ENCODE measurements around the gene LIPC.
A peak's percentile ranks its signal among the peaks of the same experiment; 100 is the strongest.

The LIPC gene

GRCh38 chr15:58459560-58459959 is 27.8 kb downstream of the LIPC start:
- DNase-seq, result no peak

- DNase-seq, result no peak
Measured at GRCh38 chr15:58460116-58460790, 28.5 kb downstream of the LIPC start.

GRCh38 chr15:58460872-58461271 is 29.1 kb downstream of the LIPC start:
- DNase-seq, result no peak

- peak; percentile 72 for DNase-seq
Measured at GRCh38 chr15:58462547-58462946, 30.8 kb downstream of the LIPC start.

- DNase-seq, result peak; percentile 78
Measured at GRCh38 chr15:58462973-58463663, 31.3 kb downstream of the LIPC start.

DNA sequence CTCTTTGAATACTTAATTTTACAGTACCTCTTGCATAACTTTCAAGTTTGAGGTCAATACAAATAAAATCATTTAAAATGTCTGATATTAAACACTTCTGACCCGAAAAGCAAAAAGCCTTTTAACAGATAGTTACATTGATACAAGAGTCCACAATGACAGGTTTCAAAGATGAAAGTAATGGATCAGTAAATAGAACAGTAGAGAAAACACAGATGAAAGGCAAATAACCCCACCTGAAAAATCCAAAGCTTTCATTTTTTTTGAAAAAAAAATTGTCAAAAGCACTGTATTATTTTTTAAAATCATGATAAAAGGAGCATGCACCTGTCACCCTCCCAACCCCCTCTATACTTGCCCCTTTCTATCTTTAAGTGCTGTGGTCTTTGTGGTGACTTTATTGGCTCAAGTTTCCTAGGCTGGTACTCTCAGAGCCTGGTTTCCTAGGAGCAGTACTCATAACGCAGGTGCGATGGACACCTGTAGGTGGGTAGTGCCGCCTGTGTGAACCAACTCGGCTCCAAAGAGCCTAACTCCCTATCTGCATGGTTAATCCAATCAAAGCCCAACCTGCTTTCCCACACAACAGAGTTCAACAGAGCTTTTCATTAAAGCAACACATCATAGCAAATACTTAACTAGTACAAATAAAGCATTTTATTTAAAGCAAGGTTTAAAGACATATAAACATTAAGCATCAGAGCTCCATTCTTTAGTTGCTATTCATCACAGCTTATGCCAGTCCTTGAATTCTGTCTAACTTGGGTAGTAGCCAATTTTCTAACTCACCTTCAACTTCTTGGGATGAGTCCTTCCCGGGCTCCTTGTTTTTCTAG is 32.2 kb downstream of the LIPC start:
- peak; percentile 72 for DNase-seq

DNA sequence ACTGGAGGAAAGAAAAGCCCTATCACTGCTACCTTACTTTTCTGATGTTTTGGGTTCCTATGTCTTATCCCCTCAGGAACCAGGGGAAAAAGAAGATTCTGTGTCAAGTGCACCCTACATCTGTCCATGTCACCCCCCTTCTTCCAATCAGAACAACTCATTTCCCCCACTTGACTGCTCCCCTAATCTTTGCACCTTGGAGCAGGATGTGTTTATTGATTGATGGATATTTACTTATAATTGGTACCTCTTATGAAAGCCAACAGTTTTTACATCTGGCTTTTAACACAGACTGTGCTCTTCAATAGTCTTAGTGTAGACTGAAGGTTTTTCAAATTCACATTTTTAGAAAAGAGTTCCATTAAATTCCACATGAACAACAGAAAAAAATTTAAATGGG is 33.3 kb downstream of the LIPC start:
- no peak for DNase-seq

- DNase-seq, result no peak
Measured at GRCh38 chr15:58465866-58466517, 34.2 kb downstream of the LIPC start.

DNA sequence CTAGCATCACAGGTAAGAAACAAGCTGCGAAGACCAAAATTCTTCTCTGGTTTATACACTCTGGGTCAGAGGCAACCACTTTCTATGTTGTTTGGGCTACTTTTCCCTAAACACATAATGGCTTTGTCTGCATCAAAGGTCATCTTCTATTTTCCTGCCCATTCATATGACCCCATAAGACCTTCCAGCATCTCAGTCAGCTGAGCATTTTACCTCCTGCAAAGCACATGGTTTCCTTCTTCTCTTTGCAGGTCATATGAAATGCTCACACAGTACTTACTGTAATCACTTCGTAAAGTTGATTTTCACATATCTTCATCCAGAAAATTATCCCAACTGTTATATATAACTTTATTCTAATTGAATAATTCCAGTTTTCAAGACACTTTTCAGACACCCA is 34.8 kb downstream of the LIPC start:
- DNase-seq, result no peak

DNA sequence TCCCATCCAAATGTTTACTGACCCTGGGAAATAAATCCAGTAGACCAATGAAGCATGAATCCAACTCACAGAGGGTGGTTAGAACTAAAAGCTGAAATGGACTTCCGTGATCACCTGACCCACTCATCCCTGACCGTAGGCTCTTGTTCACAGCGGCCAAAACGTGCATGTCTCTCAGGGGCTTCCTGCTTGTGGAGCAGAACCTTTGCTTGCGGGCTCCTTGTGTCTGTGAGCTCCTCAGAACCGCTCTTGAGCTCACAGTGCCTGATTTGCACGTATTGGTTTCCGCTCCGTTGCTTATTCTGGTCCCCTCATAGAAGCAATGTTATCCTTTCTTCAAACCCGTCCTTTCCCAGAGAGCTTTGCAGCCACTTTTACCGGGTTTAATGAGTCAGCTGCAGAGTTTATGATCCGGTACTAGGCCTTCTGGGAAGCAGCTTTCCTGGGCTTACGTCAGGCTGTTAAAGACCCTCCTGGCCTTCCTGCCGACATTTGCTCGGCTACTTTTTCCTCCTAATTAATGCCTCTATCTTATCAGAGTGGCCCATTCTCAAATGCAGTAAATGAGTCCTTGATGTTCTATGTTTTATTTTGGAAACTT is 35.4 kb downstream of the LIPC start:
- DNase-seq, result peak; percentile 89

DNA sequence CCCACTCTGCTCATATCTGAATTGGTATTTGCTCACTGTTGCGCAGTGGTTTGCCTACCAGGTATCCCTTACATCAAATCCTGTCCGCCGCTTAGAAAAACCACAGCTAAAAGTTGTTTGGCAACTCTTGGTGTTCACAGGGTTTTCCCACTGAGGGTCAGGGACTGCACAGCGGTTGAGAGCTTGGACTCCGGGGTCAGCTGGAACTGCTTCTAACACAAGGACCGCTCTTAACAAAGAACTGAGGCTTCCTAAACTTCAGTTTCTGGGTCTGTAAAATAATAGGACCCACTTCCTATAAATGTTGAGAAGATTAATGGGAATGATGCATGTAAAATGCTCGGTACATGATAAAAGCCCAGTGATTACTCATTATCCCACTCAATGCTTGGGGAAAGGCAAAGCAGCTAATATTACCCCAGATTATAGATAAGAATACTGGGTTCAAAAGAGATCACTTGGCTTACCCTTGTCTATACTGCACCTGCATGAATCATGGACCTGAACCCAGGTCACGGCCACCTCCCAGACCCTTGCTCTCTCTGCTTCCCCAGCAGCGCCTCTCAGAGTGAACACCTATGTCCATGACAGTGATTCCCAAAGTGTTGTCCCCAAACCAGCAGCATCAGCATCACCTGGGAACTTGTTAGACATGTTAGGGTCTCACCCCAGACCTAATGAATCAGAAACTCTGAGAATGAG is 36.1 kb downstream of the LIPC start:
- DNase-seq, result peak; percentile 74

DNA sequence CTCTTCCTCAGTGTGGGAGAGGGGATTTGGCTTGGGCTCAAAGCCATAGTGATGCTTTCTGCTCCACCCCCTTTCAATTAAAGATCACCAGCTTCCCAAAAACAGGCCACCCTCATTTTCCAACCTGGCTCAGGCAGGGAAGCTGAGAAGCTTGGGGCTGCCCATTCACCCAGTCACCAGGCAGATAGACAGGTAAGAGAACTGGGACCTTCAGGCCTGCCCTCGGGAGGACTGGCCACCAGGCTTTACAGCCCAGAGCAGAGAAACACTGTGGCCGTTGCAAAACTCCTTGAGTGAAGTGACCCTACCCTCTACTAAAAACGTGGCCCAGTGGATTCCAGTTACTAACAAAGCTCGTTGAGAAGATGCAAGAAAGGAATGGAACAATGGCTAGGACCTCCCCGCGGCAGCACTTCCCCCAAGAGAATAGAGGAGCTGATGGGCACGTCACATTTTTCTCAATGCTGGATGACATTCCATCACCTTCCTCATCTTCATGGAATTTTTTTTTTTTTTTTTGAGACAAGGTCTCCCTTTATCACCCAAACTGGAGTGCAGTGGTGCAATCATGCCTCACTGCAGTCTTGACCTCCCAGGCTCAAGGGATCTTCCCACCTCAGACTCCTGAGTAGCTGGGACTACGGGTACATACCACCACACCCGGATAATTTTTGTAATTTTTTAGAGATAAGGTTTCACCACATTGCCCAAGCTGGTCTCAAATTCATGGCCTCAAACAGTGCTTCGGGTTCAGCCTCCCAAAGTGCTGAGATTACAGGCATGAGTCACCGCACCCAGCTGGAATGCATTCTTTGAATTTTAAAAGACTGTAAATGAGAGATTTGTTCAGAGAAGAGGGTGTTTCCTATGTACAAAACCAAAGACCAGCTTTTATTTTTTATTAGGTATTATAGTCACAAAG is 37.9 kb downstream of the LIPC start:
- no peak for DNase-seq

GRCh38 chr15:58471348-58471747 is 39.6 kb downstream of the LIPC start:
- no peak for DNase-seq

GRCh38 chr15:58472221-58472620 is 40.4 kb downstream of the LIPC start:
- no peak for DNase-seq

DNA sequence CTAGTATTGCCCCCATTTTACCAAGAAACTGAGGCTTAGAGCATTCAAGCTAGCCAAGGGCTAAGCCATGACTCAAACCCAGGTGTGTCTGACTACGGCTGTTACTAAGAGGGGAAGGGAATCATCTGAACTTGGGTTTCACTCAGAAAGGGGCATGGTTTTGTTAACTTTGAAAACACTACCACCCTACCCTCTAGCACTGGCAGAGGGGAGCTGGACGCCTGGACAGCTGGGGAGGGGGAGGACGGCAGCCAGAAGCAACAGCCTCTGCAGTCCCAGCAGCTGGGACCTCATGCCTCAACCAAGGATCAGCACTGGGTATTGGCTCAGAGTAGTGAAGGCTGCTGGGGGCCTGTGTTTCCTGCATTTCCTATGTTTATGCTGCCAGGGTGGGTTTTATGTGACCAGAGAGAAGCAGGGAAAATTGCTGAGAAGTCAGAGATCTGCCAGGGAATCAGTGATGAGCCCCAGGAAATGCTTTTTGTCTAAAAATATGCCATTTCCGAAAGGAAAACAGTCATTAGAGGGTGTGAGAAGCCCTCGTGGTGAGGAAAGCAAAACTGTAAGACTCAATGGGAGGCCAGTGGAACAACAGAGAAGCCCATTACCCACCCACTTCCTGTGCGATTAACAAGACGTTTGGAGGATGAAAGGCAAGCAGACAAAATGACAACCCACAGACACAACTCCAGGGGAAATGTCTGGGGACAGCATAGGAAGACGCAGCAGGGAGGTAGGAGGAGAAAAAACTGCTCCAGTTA is 41.2 kb downstream of the LIPC start:
- no peak for DNase-seq

GRCh38 chr15:58473724-58474123 is 41.9 kb downstream of the LIPC start:
- DNase-seq, result no peak

GRCh38 chr15:58474741-58475323 is 43.0 kb downstream of the LIPC start:
- DNase-seq, result no peak

DNA sequence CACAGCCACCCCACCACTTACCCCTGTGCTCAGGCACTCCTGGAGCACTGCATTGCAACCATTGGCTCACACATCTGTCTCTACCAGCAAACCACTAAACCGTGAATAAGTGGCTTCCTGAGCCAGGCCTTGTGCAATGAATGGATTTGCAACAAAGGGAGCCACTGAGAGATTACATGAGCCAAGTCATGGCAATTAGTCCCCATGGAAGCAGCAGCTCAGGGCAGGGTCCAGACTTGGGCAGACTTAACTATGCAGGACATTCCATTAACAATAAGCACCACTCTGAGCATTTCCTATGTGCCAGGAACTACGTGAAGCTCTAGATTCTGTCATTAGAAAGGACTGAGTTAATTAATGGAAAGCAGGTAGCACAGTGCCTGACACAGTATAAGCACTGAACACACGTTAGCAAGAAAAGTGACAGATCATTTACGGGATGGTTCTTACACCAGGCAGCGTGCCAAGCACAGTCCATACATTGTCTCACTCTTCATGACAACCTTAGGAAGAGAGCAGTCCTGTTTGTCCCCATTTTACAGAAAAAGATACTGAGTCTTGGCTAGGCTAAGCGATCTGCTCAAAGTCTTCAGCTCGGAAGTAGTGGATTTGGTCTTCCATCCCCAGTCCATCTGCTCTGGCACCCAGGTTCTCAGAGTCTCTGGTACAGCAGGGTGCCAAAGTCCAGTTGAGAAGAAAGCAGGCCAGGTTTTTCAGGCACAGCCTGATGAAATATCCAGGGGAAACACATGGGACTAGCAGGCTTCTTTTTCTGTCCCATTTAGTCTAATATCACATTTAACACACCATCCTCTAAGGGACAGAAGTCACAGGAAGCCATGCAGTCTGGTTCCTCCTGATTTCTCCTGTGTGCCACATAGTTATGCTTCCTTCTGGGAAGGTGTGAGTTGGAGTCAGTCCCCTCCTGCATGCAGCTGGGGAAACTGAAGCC is 44.1 kb downstream of the LIPC start:
- peak; percentile 78 for DNase-seq

Measured in NCI-H510A treated with DMSO at 0.1 percent for 48 hours (cell line).